ENCODE results near the gene MYCN.

Gene MYCN

GRCh38 chr2:15954761-15955160 is 14.4 kb downstream of the MYCN start:
- DNase-seq (ENCODE audit: extremely low read depth, low read depth), result no peak
- TF ChIP-seq CTCF (IDR thresholded peaks at IDR 0.05; ENCODE audit: low read depth, low read length, missing control alignments), result no peak
- H3K4me3 ChIP-seq (replicated peaks; ENCODE audit: low read depth, low read length), result no peak overlapping the region

- H3K4me3 ChIP-seq (replicated peaks; ENCODE audit: low read depth, low read length), result no peak overlapping the region
- DNase-seq (ENCODE audit: extremely low read depth, low read depth), result no peak
- TF ChIP-seq CTCF (IDR thresholded peaks at IDR 0.05; ENCODE audit: low read depth, low read length, missing control alignments), result no peak
These were observed 15.1 kb downstream of the MYCN start for GRCh38 chr2:15955232-15955988.

- H3K4me3 ChIP-seq (replicated peaks; ENCODE audit: low read depth, low read length), result no peak overlapping the region
- DNase-seq (ENCODE audit: extremely low read depth, low read depth), result no peak
- no peak for TF ChIP-seq CTCF (IDR thresholded peaks at IDR 0.05; ENCODE audit: low read depth, low read length, missing control alignments)
These were observed 15.9 kb downstream of the MYCN start for GRCh38 chr2:15956230-15956629.

GRCh38 chr2:15956751-15957736 is 16.7 kb downstream of the MYCN start:
- DNase-seq (ENCODE audit: extremely low read depth, low read depth), result no peak
- no peak overlapping the region for H3K4me3 ChIP-seq (replicated peaks; ENCODE audit: low read depth, low read length)
- TF ChIP-seq CTCF (IDR thresholded peaks at IDR 0.05; ENCODE audit: low read depth, low read length, missing control alignments), result no peak

- no peak for TF ChIP-seq CTCF (IDR thresholded peaks at IDR 0.05; ENCODE audit: low read depth, low read length, missing control alignments)
- H3K4me3 ChIP-seq (replicated peaks; ENCODE audit: low read depth, low read length), result no peak overlapping the region
- no peak for DNase-seq (ENCODE audit: extremely low read depth, low read depth)
These were observed 17.7 kb downstream of the MYCN start for GRCh38 chr2:15957881-15958713.

Data from HFF-Myc (cell line).